ENCODE measurements around the gene FKBP3.
A peak's percentile ranks its signal among the peaks of the same experiment; 100 is the strongest.
"Not testable (repeated sequence)": the region's sequence is repeated elsewhere in the genome, so short reads cannot be mapped to it uniquely, and the experiment has no call there.

The FKBP3 gene

DNA sequence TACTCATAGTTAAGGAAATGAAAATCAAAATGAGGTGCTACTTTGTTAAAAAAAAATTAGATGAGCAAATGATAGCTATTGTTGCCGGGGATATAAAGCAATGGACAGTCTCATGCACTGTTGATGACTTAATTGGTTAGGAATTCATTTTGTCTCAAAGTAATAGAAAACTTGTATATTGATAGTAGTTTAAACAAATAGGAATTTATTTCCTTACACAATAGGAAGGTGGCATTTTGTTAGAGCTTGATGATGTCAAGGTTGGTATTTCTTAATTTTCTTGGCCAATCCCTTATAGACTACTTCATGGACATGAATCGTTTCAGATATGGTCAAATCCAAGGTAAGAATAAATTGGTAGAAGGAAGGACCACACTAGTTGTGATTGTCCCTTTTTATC, 42.6 kb downstream of the FKBP3 start:
- no peak for DNase-seq (ENCODE audit: low read depth)
- TF ChIP-seq, protein P1, sequence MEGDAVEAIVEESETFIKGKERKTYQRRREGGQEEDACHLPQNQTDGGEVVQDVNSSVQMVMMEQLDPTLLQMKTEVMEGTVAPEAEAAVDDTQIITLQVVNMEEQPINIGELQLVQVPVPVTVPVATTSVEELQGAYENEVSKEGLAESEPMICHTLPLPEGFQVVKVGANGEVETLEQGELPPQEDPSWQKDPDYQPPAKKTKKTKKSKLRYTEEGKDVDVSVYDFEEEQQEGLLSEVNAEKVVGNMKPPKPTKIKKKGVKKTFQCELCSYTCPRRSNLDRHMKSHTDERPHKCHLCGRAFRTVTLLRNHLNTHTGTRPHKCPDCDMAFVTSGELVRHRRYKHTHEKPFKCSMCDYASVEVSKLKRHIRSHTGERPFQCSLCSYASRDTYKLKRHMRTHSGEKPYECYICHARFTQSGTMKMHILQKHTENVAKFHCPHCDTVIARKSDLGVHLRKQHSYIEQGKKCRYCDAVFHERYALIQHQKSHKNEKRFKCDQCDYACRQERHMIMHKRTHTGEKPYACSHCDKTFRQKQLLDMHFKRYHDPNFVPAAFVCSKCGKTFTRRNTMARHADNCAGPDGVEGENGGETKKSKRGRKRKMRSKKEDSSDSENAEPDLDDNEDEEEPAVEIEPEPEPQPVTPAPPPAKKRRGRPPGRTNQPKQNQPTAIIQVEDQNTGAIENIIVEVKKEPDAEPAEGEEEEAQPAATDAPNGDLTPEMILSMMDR (conservative IDR thresholded peaks at IDR 0.05; ENCODE audit: low read depth, low read length), result no peak
- no peak overlapping the region for H3K4me3 ChIP-seq (ENCODE audit: low read length)

DNA sequence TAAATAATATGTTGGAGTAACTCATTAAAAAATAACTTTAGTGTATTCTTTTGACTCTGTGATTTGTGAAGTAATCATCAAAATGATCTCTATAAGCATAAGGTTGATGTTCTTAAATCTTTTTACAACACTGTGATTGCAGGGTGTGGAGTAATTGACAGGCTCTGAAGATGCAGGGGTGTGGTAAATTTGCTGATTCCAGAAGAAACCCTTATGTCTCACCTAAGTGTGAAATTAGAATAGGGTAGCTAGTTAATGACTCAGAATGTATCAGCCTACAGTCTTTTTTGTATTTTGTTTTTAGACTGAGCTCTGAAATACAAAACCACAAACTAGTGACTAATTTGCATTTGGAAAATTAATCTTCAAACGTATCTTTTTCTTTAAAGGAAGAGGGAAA, 44.5 kb downstream of the FKBP3 start:
- no peak overlapping the region for H3K4me3 ChIP-seq (ENCODE audit: low read length)
- no peak for DNase-seq (ENCODE audit: low read depth)
- TF ChIP-seq, protein P1 (conservative IDR thresholded peaks at IDR 0.05; ENCODE audit: low read depth, low read length), result no peak

DNA sequence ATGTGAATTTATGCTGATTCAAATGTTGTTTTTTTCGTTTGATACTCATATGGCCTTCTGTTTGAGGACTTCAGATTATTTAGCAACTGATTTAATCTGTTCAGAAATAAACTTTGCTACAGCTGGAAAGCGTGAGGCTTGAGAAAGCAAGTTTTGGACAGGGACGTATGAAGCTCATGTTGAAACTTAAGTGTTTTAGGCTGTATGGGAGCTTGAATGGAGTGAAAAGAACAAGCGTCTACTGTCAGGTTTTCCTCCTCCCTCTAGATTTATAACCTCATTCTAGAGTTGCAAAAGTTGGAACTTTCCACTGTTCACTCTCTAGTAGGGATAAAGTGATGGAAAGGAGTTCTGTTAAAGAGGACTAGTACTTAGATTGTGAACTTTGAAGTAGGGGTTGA, 49.3 kb downstream of the FKBP3 start:
- DNase-seq (ENCODE audit: low read depth), result no peak

GRCh38 chr14:45083976-45084722, 50.1 kb downstream of the FKBP3 start, which contains the start of gene PRPF39:
TSS of gene PRPF39 (plus strand) at chr14:45084116. CDS start at chr14:45095240, 11,124 bp downstream.
- peak within 1 kb of the TSS; percentile 86 for H3K4me3 ChIP-seq (ENCODE audit: low read length)
- TF ChIP-seq, protein P1 (conservative IDR thresholded peaks at IDR 0.05; ENCODE audit: low read depth, low read length), result no peak
- DNase-seq (ENCODE audit: low read depth), result peak; percentile 63

More for the DNA sequence above, 49.3 kb downstream of the FKBP3 start:
- peak overlapping the region; percentile 86 for H3K4me3 ChIP-seq (ENCODE audit: low read length)
- TF ChIP-seq, protein P1 (conservative IDR thresholded peaks at IDR 0.05; ENCODE audit: low read depth, low read length), result no peak

- peak overlapping the region; percentile 67 for H3K4me3 ChIP-seq (ENCODE audit: low read length)
- TF ChIP-seq, protein P1 (conservative IDR thresholded peaks at IDR 0.05; ENCODE audit: low read depth, low read length), result no peak
Observed at GRCh38 chr14:45083617-45083975, 50.7 kb downstream of the FKBP3 start.

GRCh38 chr14:45082420-45082819, 51.9 kb downstream of the FKBP3 start:
- H3K4me3 ChIP-seq (ENCODE audit: low read length), result no peak overlapping the region
- TF ChIP-seq, protein P1 (conservative IDR thresholded peaks at IDR 0.05; ENCODE audit: low read depth, low read length), result no peak
- no peak for DNase-seq (ENCODE audit: low read depth)

More at GRCh38 chr14:45083617-45083975, 50.7 kb downstream of the FKBP3 start:
- no peak for DNase-seq (ENCODE audit: low read depth)

GRCh38 chr14:45081096-45081495, 53.2 kb downstream of the FKBP3 start:
- H3K4me3 ChIP-seq (ENCODE audit: low read length); DNase-seq (ENCODE audit: low read depth): not testable (repeated sequence)

- not testable (repeated sequence) for DNase-seq (ENCODE audit: low read depth); H3K4me3 ChIP-seq (ENCODE audit: low read length)
Observed at GRCh38 chr14:45080416-45080968, 53.8 kb downstream of the FKBP3 start.
